SK-N-SH treated with all-trans-retinoic acid at 6 μM for 48 hours (cell line): ENCODE data around the gene THOC2.

Source experiments
- ATAC-seq: fragments of 200-7000 bp; cut with Tn5 transposase; 3 replicates; pipeline ENCODE4 v1.9.1; 2020; ENCODE audit warnings: mild to moderate bottlenecking, moderate library complexity
- ARNTL ChIP-seq: fragments of 450-650 bp; formaldehyde crosslinking; IDR thresholded peaks from 2 replicates; pipeline ENCODE4 v1.5.0; 2020; ENCODE audit warnings: low read depth, mild to moderate bottlenecking, moderate library complexity, borderline replicate concordance
- BACH2 ChIP-seq: fragments of 250-450 bp; sonication (Bioruptor Pico); IDR thresholded peaks from 2 replicates; pipeline ENCODE4 v1.9.0; 2021; ENCODE audit warnings: mild to moderate bottlenecking, borderline replicate concordance
- CREB5 ChIP-seq: fragments of 250-450 bp; sonication (Bioruptor Pico); IDR thresholded peaks from 2 replicates; pipeline ENCODE4 v1.5.1; 2020; ENCODE audit warnings: low read depth, mild to moderate bottlenecking, moderate library complexity
- CSDC2 ChIP-seq: fragments of 250-450 bp; sonication (Bioruptor Pico); IDR thresholded peaks from 2 replicates; pipeline ENCODE4 v1.5.0; 2020; ENCODE audit warnings: mild to moderate bottlenecking, moderate library complexity
- CSRNP3 ChIP-seq: fragments of 250-450 bp; sonication (Bioruptor Pico); IDR thresholded peaks from 2 replicates; pipeline ENCODE4 v1.5.1; 2021; ENCODE audit warnings: mild to moderate bottlenecking, moderate library complexity
- GLIS3 ChIP-seq: fragments of 250-450 bp; sonication (Bioruptor Pico); IDR thresholded peaks from 2 replicates; pipeline ENCODE4 v1.5.0; 2020; ENCODE audit warnings: mild to moderate bottlenecking, moderate library complexity
- ISL1 ChIP-seq: fragments of 250-450 bp; sonication (Bioruptor Pico); IDR thresholded peaks from 2 replicates; pipeline ENCODE4 v2.1.2; 2022; ENCODE audit warnings: mild to moderate bottlenecking, moderate library complexity
- OSR1 ChIP-seq: fragments of 250-450 bp; sonication (Bioruptor Pico); IDR thresholded peaks from 2 replicates; pipeline ENCODE4 v1.8.0; 2022; ENCODE audit warnings: moderate library complexity, mild to moderate bottlenecking, inconsistent platforms
- PATZ1 ChIP-seq: fragments of 250-450 bp; sonication (Bioruptor Pico); IDR thresholded peaks from 2 replicates; pipeline ENCODE4 v1.8.0; 2020; ENCODE audit warnings: mild to moderate bottlenecking, moderate library complexity, borderline replicate concordance
- POU6F1 ChIP-seq: fragments of 250-450 bp; sonication (Bioruptor Pico); IDR thresholded peaks from 2 replicates; pipeline ENCODE4 v1.8.0; 2021; ENCODE audit warnings: low read depth, mild to moderate bottlenecking, moderate library complexity, borderline replicate concordance
- SNAI2 ChIP-seq: fragments of 250-450 bp; sonication (Bioruptor Pico); IDR thresholded peaks from 2 replicates; pipeline ENCODE4 v1.5.0; 2020; ENCODE audit warnings: mild to moderate bottlenecking, moderate library complexity
- TCF4 ChIP-seq: fragments of 250-450 bp; sonication (Bioruptor Pico); IDR thresholded peaks from 2 replicates; pipeline ENCODE4 v1.8.0; 2021; ENCODE audit warnings: mild to moderate bottlenecking, moderate library complexity, borderline replicate concordance
- TOX ChIP-seq: fragments of 250-450 bp; sonication (Bioruptor Pico); IDR thresholded peaks from 2 replicates; pipeline ENCODE4 v1.8.0; 2021; ENCODE audit warnings: mild to moderate bottlenecking, moderate library complexity, borderline replicate concordance
- ZC3H10 ChIP-seq: fragments of 250-450 bp; sonication (Bioruptor Pico); IDR thresholded peaks from 2 replicates; pipeline ENCODE4 v1.5.1; 2021; ENCODE audit warnings: mild to moderate bottlenecking, moderate library complexity
- ZFP3 ChIP-seq: fragments of 250-450 bp; sonication (Bioruptor Pico); IDR thresholded peaks from 2 replicates; pipeline ENCODE4 v1.5.0; 2020; ENCODE audit warnings: mild to moderate bottlenecking, moderate library complexity
- ZNF565 ChIP-seq: fragments of 450-650 bp; formaldehyde crosslinking; conservative IDR thresholded peaks from 2 replicates; pipeline ENCODE4 v1.5.0; 2020; ENCODE audit warnings: low read depth, mild to moderate bottlenecking, moderate library complexity
- ZNF70 ChIP-seq: fragments of 450-650 bp; formaldehyde crosslinking; IDR thresholded peaks from 2 replicates; pipeline ENCODE4 v1.5.0; 2020; ENCODE audit warnings: mild to moderate bottlenecking, moderate library complexity

Gene THOC2

GRCh38 chrX:123756320-123756719 lies 23.5 kb upstream of the THOC2 start:
- TF ChIP-seq ARNTL (CRISPR knock-in tag), result no peak
- peak; percentile 58; the same call in 2 of the 3 replicates for ATAC-seq

- TF ChIP-seq PATZ1 (no peak), POU6F1 (no peak), TOX (no peak), CSRNP3 (CRISPR knock-in tag) (no peak), ZNF565 (CRISPR knock-in tag) (no peak), GLIS3 (CRISPR knock-in tag) (no peak), ZC3H10 (CRISPR knock-in tag) (no peak), OSR1 (no peak), CSDC2 (no peak), TCF4 (CRISPR knock-in tag) (no peak), BACH2 (CRISPR knock-in tag) (no peak), SNAI2 (CRISPR knock-in tag) (no peak), CREB5 (CRISPR knock-in tag) (no peak)
- ATAC-seq, result no peak
Observed at GRCh38 chrX:123755107-123755506, 22.3 kb upstream of the THOC2 start.

- no peak for ATAC-seq
Observed at GRCh38 chrX:123753656-123754350, 21.0 kb upstream of the THOC2 start.

More at GRCh38 chrX:123753656-123754350, 21.0 kb upstream of the THOC2 start:
- no peak for TF ChIP-seq ISL1 (CRISPR knock-in tag)
- TF ChIP-seq ZFP3 (CRISPR knock-in tag), result no peak
- TF ChIP-seq GLIS3 (CRISPR knock-in tag), result no peak
- no peak for TF ChIP-seq POU6F1
- no peak for TF ChIP-seq PATZ1
- TF ChIP-seq ZNF70 (CRISPR knock-in tag), result no peak
- no peak for TF ChIP-seq CSDC2
- TF ChIP-seq, all 23 proteins: peak for 0
